Tibial nerve (tissue), 3 donors: Measurements from ENCODE around the gene ELMO1.

Experiments used
- CTCF ChIP-seq, 5 experiments: fragments of 200-600 bp in 3 of 5; fragments of 450-650 bp in 2 of 5; sonication (generic) in 3 of 5; IDR thresholded peaks; one replicate each; pipeline ENCODE4 v1.5.1; 2016 to 2019; ENCODE audit warnings: antibody characterized with exemption in 5 of 5, mild to moderate bottlenecking in 3 of 5, moderate library complexity in 2 of 5
- POLR2A ChIP-seq, 2 donors: fragments of 450-650 bp; IDR thresholded peaks; one replicate each; pipeline ENCODE4 v1.6.1; 2017; ENCODE audit warnings: antibody characterized with exemption in 2 of 2, mild to moderate bottlenecking in 2 of 2, moderate library complexity in 2 of 2

DNA sequence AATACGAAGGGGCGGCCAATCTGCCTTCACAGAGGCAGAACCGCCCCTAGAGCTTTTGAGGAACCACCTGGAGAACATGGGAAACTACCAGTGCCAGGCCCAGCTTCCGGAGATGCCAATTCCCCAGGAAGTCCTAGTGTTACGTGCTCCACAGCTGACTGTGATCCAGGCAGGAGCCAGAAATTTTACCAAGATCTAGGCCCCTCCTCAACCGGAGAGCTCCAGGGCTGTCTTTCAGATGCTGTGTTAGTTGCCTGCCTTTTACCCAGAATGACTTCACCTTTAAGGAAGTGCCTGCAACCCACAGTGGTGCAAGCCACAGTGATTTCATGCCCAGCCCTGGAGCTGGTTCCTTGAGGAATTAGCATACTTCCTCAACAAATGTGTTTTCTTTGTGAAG lies 62.9 kb downstream of the ELMO1 start:
- TF ChIP-seq POLR2A (IDR thresholded peaks at IDR 0.05) (no peak), CTCF (IDR thresholded peaks at IDR 0.05) (no peak)
